ENCODE data around the gene C19orf12.

DNA sequence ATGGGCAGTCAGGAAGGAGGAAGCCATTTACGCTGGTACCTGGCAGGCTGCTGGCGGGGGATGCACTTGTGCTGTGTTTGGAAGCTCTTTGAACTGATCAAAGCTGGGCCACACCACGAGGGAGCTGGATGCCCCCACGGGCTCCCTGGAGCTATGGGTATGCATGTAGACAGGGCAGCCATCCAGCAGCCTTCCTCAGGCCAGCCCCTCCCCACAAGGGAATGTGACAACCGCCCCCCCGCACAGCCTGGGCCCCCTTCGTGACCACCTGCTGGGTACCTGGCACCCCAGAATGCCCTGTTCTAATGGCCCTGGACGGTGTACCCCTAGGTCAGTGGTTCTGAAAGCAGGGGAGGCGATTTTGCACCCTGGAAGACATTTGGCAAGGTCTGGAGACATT, 42.5 kb upstream of the C19orf12 start:
- TF ChIP-seq, protein P1, sequence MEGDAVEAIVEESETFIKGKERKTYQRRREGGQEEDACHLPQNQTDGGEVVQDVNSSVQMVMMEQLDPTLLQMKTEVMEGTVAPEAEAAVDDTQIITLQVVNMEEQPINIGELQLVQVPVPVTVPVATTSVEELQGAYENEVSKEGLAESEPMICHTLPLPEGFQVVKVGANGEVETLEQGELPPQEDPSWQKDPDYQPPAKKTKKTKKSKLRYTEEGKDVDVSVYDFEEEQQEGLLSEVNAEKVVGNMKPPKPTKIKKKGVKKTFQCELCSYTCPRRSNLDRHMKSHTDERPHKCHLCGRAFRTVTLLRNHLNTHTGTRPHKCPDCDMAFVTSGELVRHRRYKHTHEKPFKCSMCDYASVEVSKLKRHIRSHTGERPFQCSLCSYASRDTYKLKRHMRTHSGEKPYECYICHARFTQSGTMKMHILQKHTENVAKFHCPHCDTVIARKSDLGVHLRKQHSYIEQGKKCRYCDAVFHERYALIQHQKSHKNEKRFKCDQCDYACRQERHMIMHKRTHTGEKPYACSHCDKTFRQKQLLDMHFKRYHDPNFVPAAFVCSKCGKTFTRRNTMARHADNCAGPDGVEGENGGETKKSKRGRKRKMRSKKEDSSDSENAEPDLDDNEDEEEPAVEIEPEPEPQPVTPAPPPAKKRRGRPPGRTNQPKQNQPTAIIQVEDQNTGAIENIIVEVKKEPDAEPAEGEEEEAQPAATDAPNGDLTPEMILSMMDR (IDR thresholded peaks at IDR 0.05), result no peak
- TF ChIP-seq POLR2A (IDR thresholded peaks at IDR 0.05), result no peak

All from testis (tissue), 2 donors.